GM23248 (cell line): ENCODE measurements around the gene DGKI.

ENCODE experiments used
- EZH2 ChIP-seq: fragments of 200-600 bp; sonication (generic); IDR thresholded peaks from 2 replicates; pipeline ENCODE4 v1.6.1; 2018; ENCODE audit warnings: antibody characterized with exemption, mild to moderate bottlenecking; ENCODE audit not compliant: insufficient read depth, poor library complexity, severe bottlenecking
- EZH2phosphoT487 ChIP-seq: fragments of 200-600 bp; sonication (generic); IDR thresholded peaks from 2 replicates; pipeline ENCODE4 v1.6.1; 2018; ENCODE audit warnings: antibody characterized with exemption, moderate library complexity, mild to moderate bottlenecking, low read depth; ENCODE audit not compliant: insufficient read depth

DNA sequence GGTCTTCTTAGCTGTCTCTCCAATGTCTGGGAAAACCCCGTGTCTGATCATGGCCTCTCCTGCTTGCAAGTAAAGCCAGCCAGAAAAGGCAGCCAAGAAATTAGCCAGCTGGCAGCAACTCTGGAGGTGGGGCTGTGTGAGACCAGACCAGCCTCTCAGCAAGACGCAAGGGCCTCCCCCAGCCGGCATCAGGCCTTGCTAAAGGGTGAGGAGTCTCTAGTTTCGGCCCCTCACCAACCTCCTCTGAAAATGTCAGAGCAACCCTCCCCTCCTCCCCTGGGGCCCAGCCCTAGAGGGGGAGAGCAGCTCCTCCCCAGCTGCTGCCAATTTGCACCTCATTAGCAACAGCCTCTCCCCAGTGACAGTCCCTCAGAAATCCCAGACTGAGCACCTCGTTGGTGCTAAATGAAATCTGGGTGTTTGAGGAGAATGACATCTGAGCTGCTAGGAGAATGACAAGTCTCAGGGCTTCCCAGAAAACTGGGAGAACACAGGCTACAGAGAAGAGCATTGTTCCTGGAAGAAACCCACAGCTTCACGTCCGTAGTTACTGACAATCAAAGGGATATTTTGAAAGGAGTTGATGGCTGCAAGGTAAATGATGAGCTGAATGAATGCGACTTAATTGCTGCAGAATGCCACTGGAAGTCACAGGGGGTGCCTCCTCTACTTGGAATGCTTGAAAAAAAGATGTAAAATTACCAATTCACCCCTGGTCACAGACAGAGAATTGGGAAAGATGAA lies 25.9 kb downstream of the DGKI start:
- TF ChIP-seq EZH2phosphoT487 (no peak), EZH2 (no peak)
